Activated naive CD4-positive, alpha-beta T cell treated with anti-CD3 and anti-CD28 coated beads, Interleukin-2, amount 50 U/mL, for 72 hours (primary cell): Measurements from ENCODE around the gene FLRT2. TPM values are rescaled to one million over a fixed set of nuclear protein-coding genes. Genes with fewer than 3 reads are reported as not detected.

ENCODE experiments used
- ATAC-seq, 2 donors: fragments of 150-1000 bp; cut with Tn5 transposase; 2 replicates each; pipeline ENCODE4 v1.10.0; 2021; ENCODE audit warnings: mild to moderate bottlenecking in 2 of 2, moderate library complexity in 2 of 2
- DNase-seq, 2 donors: peaks; one replicate each; pipeline ENCODE4 v3.0.0; 2021 to 2022; ENCODE audit warnings: low spot score in 2 of 2
- H3K27ac Mint-ChIP-seq, 2 donors: one replicate each; pipeline ENCODE4 v1.8.0; 2022; ENCODE audit warnings: mild to moderate bottlenecking in 2 of 2, mixed read lengths in 2 of 2
- H3K36me3 Mint-ChIP-seq, 2 donors: one replicate each; pipeline ENCODE4 v1.8.0; 2022; ENCODE audit warnings: mixed read lengths in 2 of 2
- H3K9me3 Mint-ChIP-seq, 2 donors: one replicate each; pipeline ENCODE4 v1.8.0; 2022; ENCODE audit warnings: mixed read lengths in 2 of 2
- total RNA-seq, 2 donors: library from RNA; stranded (reverse); gene quantifications; one replicate each; pipeline ENCODE4 v1.2.3, GENCODE V29; 2022

The FLRT2 gene
- total RNA-seq, 2 donors from 2014 or later, result not detected

DNA sequence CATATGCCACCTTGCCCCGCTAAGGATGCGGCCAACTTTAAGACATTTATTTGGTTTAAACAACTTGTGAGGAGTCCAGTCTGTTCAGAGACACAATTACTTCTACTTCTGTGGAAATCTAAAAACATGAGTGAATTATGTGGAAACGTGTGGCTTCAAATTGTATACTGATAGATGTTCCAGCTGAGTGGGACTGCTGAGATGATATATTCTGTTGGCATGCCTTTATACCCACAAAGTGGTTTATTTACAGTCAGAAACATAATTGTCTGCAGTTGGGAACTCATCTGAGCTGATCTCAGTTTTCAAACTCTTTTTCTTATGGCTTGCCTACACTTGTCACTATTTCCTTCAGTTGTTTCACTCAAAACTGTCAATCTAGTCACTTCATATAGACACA lies 67.8 kb downstream of the FLRT2 start:
- DNase-seq (no peak), ATAC-seq (no peak)
- H3K9me3 Mint-ChIP-seq, result peaks cover 14% of the 10 kb centered on the region in 2 donors
- H3K36me3 Mint-ChIP-seq, result no peaks in the 10 kb centered on the region
- no peak overlapping the region for H3K27ac Mint-ChIP-seq

GRCh38 chr14:85599939-85600338 lies 70.0 kb downstream of the FLRT2 start:
- no peak overlapping the region for H3K27ac Mint-ChIP-seq
- DNase-seq (no peak), ATAC-seq (no peak)
- no peaks in the 10 kb centered on the region for H3K36me3 Mint-ChIP-seq
- H3K9me3 Mint-ChIP-seq, result peaks cover 17% of the 10 kb centered on the region in 2 donors

GRCh38 chr14:85601246-85601645 lies 71.3 kb downstream of the FLRT2 start:
- no peak for ATAC-seq
- Mint-ChIP-seq H3K9me3 (peaks cover 17% of the 10 kb centered on the region in 2 donors), H3K27ac (no peak overlapping the region), H3K36me3 (no peaks in the 10 kb centered on the region)
- no peak for DNase-seq

DNA sequence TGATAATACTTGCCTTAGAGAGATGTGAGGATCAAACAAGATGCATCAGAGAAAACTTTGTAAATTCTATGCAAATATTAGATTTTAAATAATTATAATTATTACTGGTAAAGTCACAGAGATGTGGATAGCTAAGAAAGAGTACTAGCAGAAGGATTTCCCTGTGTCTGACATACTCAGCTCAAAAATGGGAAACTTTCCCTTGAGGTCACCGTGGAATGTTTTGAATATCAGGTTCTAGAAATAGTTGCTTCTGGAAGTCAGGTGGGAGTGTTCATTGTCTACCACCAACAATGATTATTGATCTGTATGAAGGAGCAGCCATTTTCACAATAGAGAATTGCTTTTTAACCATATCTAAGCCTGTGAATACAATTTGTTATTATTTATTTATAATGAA lies 71.7 kb downstream of the FLRT2 start:
- ATAC-seq (no peak), DNase-seq (no peak)
- H3K27ac Mint-ChIP-seq, result no peak overlapping the region
- H3K9me3 Mint-ChIP-seq, result peaks cover 17% of the 10 kb centered on the region in 2 donors
- no peaks in the 10 kb centered on the region for H3K36me3 Mint-ChIP-seq

DNA sequence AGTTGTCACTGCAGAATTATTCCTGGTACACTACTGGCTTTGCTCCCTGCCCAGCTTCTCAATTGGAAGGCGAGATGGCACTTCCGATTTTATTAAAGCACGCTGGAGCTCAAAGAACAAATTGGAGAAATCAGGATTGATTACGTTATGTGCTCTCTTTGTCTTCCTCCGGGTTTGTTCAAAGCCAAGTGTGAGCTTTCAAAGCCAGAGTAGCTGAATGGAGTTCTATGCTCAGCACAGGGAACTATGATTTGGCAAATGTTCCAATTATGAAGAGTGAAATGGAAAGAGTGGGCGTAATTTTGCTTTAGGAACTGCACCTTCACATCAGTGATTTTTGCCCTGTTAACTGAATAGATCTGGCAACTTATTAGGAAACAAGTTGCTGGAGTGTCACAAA lies 72.4 kb downstream of the FLRT2 start:
- Mint-ChIP-seq H3K9me3 (peaks cover 17% of the 10 kb centered on the region in 2 donors), H3K27ac (no peak overlapping the region), H3K36me3 (no peaks in the 10 kb centered on the region)
- DNase-seq, result no peak
- no peak for ATAC-seq

DNA sequence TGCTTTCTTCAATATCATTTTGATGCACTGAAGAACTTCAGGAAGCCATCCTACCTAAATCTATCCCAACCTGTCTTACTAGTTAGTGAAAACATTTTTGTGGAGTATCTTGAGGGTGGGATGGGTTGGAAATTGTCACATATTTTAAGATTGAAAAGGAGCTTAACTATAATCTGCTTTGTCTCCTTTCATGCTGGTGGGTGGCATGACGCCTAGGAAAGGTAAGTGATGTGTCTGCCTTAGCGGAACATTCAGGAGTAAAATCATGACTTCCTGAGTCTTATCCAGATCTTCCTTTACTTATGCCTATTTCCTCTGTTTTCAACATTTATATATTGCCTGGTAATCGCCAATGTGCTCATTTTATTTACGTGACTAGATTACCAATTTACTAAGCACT lies 74.1 kb downstream of the FLRT2 start:
- no peak overlapping the region for H3K27ac Mint-ChIP-seq
- peaks cover 17 to 22% of the 10 kb centered on the region in 2 donors for H3K9me3 Mint-ChIP-seq
- no peak for ATAC-seq

GRCh38 chr14:85604714-85605113 lies 74.8 kb downstream of the FLRT2 start:
- no peaks in the 10 kb centered on the region for H3K36me3 Mint-ChIP-seq
- H3K27ac Mint-ChIP-seq, result no peak overlapping the region

More for the DNA sequence above, 74.1 kb downstream of the FLRT2 start:
- DNase-seq, result no peak
- no peaks in the 10 kb centered on the region for H3K36me3 Mint-ChIP-seq

GRCh38 chr14:85607651-85608081 lies 77.7 kb downstream of the FLRT2 start:
- DNase-seq (no peak), ATAC-seq (no peak)
- Mint-ChIP-seq H3K36me3 (peaks cover 0 to 5% of the 10 kb centered on the region in 2 donors), H3K9me3 (peaks cover 8 to 15% of the 10 kb centered on the region in 2 donors), H3K27ac (no peak overlapping the region)

More at GRCh38 chr14:85604714-85605113, 74.8 kb downstream of the FLRT2 start:
- DNase-seq (no peak), ATAC-seq (no peak)
- peaks cover 15 to 23% of the 10 kb centered on the region in 2 donors for H3K9me3 Mint-ChIP-seq

DNA sequence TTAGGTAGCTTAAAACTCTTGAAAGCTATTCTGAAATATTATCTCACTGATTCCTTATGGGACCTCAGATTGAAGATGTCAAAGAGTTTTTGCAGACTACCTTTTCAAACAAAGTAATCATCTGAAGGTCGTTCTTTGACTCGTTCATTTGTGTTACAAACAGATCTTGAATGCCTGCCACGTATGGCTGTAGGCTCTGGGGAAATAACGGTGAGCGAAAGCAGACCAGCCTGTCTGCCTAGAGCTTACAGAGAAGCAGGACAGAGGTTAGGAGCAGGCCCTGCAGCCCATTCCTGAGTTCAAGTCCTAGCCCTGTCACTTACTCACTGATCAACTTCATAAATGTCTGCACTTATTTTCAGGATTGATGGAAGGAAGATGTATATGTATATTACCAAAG lies 83.6 kb downstream of the FLRT2 start:
- no peak overlapping the region for H3K27ac Mint-ChIP-seq
- ATAC-seq (no peak), DNase-seq (no peak)
- H3K36me3 Mint-ChIP-seq, result peaks cover 0 to 5% of the 10 kb centered on the region in 2 donors
- peaks cover 5 to 10% of the 10 kb centered on the region in 2 donors for H3K9me3 Mint-ChIP-seq

GRCh38 chr14:85616386-85616885 lies 86.5 kb downstream of the FLRT2 start:
- no peak overlapping the region for H3K27ac Mint-ChIP-seq
- H3K36me3 Mint-ChIP-seq, result peaks cover 0 to 3% of the 10 kb centered on the region in 2 donors
- ATAC-seq (no peak), DNase-seq (no peak)
- H3K9me3 Mint-ChIP-seq, result peaks cover 4% of the 10 kb centered on the region in 2 donors

DNA sequence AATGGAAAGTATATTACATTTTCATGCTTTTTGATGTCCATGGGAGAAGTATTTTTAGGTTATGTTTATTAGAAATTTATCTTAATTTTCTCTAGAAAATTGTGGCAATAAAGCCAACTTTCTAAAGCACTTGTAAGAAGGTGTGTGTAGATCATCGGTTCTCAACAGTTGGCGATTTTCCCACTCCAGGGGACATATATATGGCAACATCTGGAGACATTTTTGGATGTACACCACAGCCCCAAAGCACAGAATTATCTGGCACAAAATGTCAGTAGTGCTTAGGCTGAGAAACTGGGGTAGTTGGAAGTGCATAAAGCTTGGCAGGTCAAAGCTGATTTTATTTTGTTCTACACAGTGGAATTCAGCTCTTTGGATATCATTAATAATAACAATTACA lies 86.9 kb downstream of the FLRT2 start:
- no peaks in the 10 kb centered on the region for H3K36me3 Mint-ChIP-seq
- no peak for ATAC-seq
- H3K27ac Mint-ChIP-seq, result no peak overlapping the region
- H3K9me3 Mint-ChIP-seq, result no peaks in the 10 kb centered on the region
- no peak for DNase-seq

- Mint-ChIP-seq H3K36me3 (no peaks in the 10 kb centered on the region), H3K9me3 (no peaks in the 10 kb centered on the region), H3K27ac (no peak overlapping the region)
- ATAC-seq (no peak), DNase-seq (no peak)
These were observed 87.8 kb downstream of the FLRT2 start for GRCh38 chr14:85617791-85618190.

DNA sequence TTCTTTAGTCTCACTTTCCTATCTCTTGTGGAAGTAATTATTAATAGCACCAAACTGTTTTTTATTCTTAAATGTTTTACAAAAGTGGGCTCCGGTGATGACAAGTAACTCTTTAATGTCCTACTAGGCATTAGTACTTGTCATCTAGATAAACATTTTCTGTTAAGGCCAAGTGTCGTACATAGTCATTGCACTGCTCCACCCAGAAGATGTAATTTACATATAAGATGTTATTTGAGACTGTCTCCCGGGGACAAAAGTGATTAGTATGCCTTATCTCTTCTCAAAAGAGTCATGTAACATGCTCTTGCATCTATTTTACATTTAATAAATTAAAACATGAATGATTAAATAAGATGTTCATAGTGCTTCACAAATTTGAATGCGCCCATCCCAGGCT lies 88.4 kb downstream of the FLRT2 start:
- Mint-ChIP-seq H3K9me3 (no peaks in the 10 kb centered on the region), H3K27ac (no peak overlapping the region), H3K36me3 (no peaks in the 10 kb centered on the region)
- DNase-seq, result no peak
- no peak for ATAC-seq

GRCh38 chr14:85618978-85619377 lies 89.0 kb downstream of the FLRT2 start:
- ATAC-seq (no peak), DNase-seq (no peak)
- Mint-ChIP-seq H3K27ac (no peak overlapping the region), H3K36me3 (no peaks in the 10 kb centered on the region), H3K9me3 (peaks cover 0 to 3% of the 10 kb centered on the region in 2 donors)

GRCh38 chr14:85619851-85620250 lies 89.9 kb downstream of the FLRT2 start:
- peaks cover 0 to 3% of the 10 kb centered on the region in 2 donors for H3K9me3 Mint-ChIP-seq
- DNase-seq, result no peak
- H3K27ac Mint-ChIP-seq, result no peak overlapping the region
- no peaks in the 10 kb centered on the region for H3K36me3 Mint-ChIP-seq
- no peak for ATAC-seq

DNA sequence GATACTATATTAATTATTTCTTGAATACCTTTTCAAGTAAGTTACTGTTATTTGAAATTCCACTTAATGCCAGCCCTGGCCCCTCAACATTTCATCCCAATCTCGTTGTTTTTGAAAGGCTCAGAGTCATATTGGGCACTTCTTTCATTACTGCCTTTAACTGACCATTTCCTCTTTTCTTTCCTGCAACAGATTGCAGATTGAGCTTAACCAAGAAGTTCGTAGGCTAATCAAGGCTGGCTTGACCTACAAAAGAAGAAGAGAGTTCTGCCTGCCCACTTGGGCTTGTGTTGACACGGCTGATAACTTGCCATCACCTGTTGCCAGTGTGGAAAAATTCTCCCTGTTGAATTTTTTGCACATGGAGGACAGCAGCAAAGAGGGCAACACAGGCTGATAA lies 91.0 kb downstream of the FLRT2 start:
- Mint-ChIP-seq H3K36me3 (no peaks in the 10 kb centered on the region), H3K9me3 (peaks cover 0 to 3% of the 10 kb centered on the region in 2 donors), H3K27ac (no peak overlapping the region)
- no peak for DNase-seq
- ATAC-seq, result no peak

GRCh38 chr14:85622106-85622505 lies 92.2 kb downstream of the FLRT2 start:
- ATAC-seq (no peak), DNase-seq (no peak)
- Mint-ChIP-seq H3K9me3 (peaks cover 0 to 3% of the 10 kb centered on the region in 2 donors), H3K36me3 (no peaks in the 10 kb centered on the region), H3K27ac (no peak overlapping the region)

GRCh38 chr14:85622986-85623685 lies 93.2 kb downstream of the FLRT2 start:
- Mint-ChIP-seq H3K36me3 (no peaks in the 10 kb centered on the region), H3K9me3 (peaks cover 0 to 3% of the 10 kb centered on the region in 2 donors), H3K27ac (no peak overlapping the region)
- DNase-seq, result no peak
- no peak for ATAC-seq
